ENCODE data around the gene FURIN. TPM values are rescaled to one million over a fixed set of nuclear protein-coding genes. Genes with fewer than 3 reads are reported as not detected.

FURIN gene
- total and polyA plus RNA-seq, 9 of the 15 experiments (the other 6 are each of a cell fraction or from before 2014, with no cell fraction given), result 0.92 to 99.9 (median 34.8) TPM

DNA sequence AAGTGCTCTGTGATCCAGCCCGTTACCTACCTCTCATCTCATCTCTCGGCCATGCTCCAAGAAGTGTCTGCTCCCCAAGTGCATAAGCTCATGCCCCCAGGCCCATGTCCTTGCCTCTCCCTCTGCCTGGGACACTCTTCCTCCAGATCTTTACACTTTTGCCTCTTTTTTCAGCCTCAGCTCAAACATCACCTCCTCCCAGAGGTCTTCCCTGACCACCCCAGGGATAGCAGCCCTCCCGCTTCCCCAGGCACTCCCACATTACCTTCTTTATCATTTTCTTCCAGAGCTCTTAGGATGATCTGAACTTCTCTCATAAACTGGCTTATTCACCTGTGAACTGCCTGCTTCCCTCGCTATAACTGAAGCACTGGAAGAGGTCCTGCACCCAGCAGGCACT lies 2.7 kb upstream of the FURIN start:
- Histone ChIP-seq H3K27me3 (ENCODE audit: control insufficient read depth in 2 of 2, insufficient read depth in 2 of 2, low read length in 2 of 2) (no peaks in the 10 kb centered on the region; a peak in 1 of 5 replicates), H3K79me2 (ENCODE audit: control insufficient read depth, insufficient read depth, low read length) (peaks cover 10% of the 10 kb centered on the region), H3K9ac (ENCODE audit: insufficient read depth in 1 of 2, low read depth in 2 of 2, low read length in 2 of 2) (no peak overlapping the region), H3K4me3 (no peak overlapping the region), H4K20me1 (replicated peaks; ENCODE audit: control insufficient read depth, insufficient read depth, low read length) (no peaks in the 10 kb centered on the region), H2AFZ (ENCODE audit: low read depth, low read length) (peak overlapping the region; percentile 72; the same call in 1 of the 2 replicates), H3K27ac (ENCODE audit: extremely low read depth, low read depth, low read length) (no peak overlapping the region), H3K4me2 (ENCODE audit: insufficient read depth, low read length) (no peak overlapping the region), H3K9me1 (ENCODE audit: control insufficient read depth, insufficient read depth, low read length) (no peaks in the 10 kb centered on the region), H3K4me1 (replicated peaks in 1 of 2; ENCODE audit: control insufficient read depth in 2 of 2, insufficient read depth in 2 of 2, low read length in 2 of 2) (peaks cover 52 to 56% of the 10 kb centered on the region in 2 experiments), H3K36me3 (ENCODE audit: control insufficient read depth, insufficient read depth, low read length) (no peaks in the 10 kb centered on the region), H3K9me3 (replicated peaks; ENCODE audit: control insufficient read depth, insufficient read depth, low read depth, low read length) (no peaks in the 10 kb centered on the region)
- CTCF ChIA-PET (ENCODE audit: low intra/inter-chr PET ratio), result no interaction called here
- DNase-seq (ENCODE audit: extremely low read depth in 1 of 4, low spot score in 3 of 4), result no peak
- POLR2A ChIA-PET, result interaction anchor here (1.1 kb wide), 1 partner anchor 11 kb away, joined by 4 read pairs; no protein-coding TSS in a partner anchor
- peak; percentile 92 for TF ChIP-seq ZFP36 (IDR thresholded peaks at IDR 0.05; ENCODE audit: low read depth, low read length, partially characterized antibody)
- TF ChIP-seq BCOR (IDR thresholded peaks at IDR 0.05), result peak; percentile 30; the same call in 1 of the 2 replicates
- TF ChIP-seq ZNF354B (CRISPR knock-in tag; IDR thresholded peaks at IDR 0.05), result no peak
- WGBS (ENCODE audit: insufficient coverage, low coverage, missing lambda C conversion rate), result 59% methylated on average over 4 of the region's 4 CpGs
- in situ Hi-C loops (cut with MboI), result no loop called here
- no TSS peak for BruUV-seq (replicated peaks)
- intact Hi-C loops (cut with micrococcal nuclease), result no loop called here
- ATAC-seq, result no peak
- no peak for FAIRE-seq

DNA sequence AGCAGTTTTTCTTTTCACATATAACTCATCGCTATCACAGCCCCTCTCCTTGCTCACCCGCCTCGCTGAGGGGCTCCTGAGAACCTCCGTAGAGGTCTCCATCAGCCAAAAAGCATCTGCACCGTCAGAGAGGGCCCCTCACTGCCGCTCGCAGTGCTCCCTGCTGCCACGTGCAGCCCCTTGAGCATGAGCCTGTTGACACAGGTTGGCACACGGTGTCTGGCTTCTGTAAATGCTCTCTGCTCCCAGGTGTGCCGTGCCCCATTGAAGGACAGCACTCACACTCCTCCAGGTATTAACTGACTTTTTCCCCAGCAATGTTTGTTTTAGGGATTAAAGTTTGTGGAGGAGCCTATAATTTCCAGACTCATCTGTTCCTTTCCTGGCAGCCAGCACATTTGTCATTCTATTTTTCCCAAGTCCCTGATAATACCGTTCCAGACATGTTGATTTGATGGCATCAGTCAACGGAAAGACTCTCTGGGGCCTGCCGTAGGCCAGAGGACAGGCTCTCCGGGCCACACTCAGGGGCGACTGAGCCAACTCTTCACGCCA lies 2.1 kb upstream of the FURIN start:
- Histone ChIP-seq H3K4me2 (ENCODE audit: insufficient read depth, low read length) (no peak overlapping the region), H3K36me3 (ENCODE audit: control insufficient read depth, insufficient read depth, low read length) (no peaks in the 10 kb centered on the region), H3K9me3 (replicated peaks; ENCODE audit: control insufficient read depth, insufficient read depth, low read depth, low read length) (no peaks in the 10 kb centered on the region), H3K27me3 (ENCODE audit: control insufficient read depth in 2 of 2, insufficient read depth in 2 of 2, low read length in 2 of 2) (no peaks in the 10 kb centered on the region; a peak in 1 of 5 replicates), H3K79me2 (ENCODE audit: control insufficient read depth, insufficient read depth, low read length) (peaks cover 15% of the 10 kb centered on the region), H2AFZ (ENCODE audit: low read depth, low read length) (peak overlapping the region; percentile 72), H4K20me1 (replicated peaks; ENCODE audit: control insufficient read depth, insufficient read depth, low read length) (no peaks in the 10 kb centered on the region), H3K4me3 (no peak overlapping the region), H3K9me1 (ENCODE audit: control insufficient read depth, insufficient read depth, low read length) (no peaks in the 10 kb centered on the region), H3K27ac (ENCODE audit: extremely low read depth, low read depth, low read length) (no peak overlapping the region), H3K9ac (ENCODE audit: insufficient read depth in 1 of 2, low read depth in 2 of 2, low read length in 2 of 2) (peak overlapping the region; percentile 4 to 76; a peak in 2 of 4 replicates), H3K4me1 (replicated peaks in 1 of 2; ENCODE audit: control insufficient read depth in 2 of 2, insufficient read depth in 2 of 2, low read length in 2 of 2) (peaks cover 52 to 60% of the 10 kb centered on the region in 2 experiments)
- TF ChIP-seq CHD2 (IDR thresholded peaks at IDR 0.05; ENCODE audit: low read depth, low read length), result no peak
- TF ChIP-seq TAF1 (IDR thresholded peaks at IDR 0.05; ENCODE audit: control insufficient read depth, extremely low read depth, insufficient read depth, low read length, severe bottlenecking), result no peak
- TF ChIP-seq ZNF76 (CRISPR knock-in tag; IDR thresholded peaks at IDR 0.05; ENCODE audit: borderline replicate concordance), result no peak
- CTCF ChIA-PET (ENCODE audit: low intra/inter-chr PET ratio), result no interaction called here
- POLR2A ChIA-PET, result interaction anchor here (1.0 to 1.1 kb wide), 2 partner anchors 11 to 17 kb away, joined by 3 to 4 read pairs; no protein-coding TSS in a partner anchor
- intact Hi-C loops (cut with micrococcal nuclease), result no loop called here
- BruUV-seq (replicated peaks), result no TSS peak
- ATAC-seq (no peak), FAIRE-seq (no peak), DNase-seq (ENCODE audit: extremely low read depth in 1 of 4, low spot score in 3 of 4) (no peak)
- in situ Hi-C loops (cut with MboI), result no loop called here
- WGBS (ENCODE audit: insufficient coverage, low coverage, missing lambda C conversion rate), result 65% methylated on average over 15 of the region's 16 CpGs

Measured in K562 (cell line).